ENCODE results near the gene CCM2.

Gene CCM2

DNA sequence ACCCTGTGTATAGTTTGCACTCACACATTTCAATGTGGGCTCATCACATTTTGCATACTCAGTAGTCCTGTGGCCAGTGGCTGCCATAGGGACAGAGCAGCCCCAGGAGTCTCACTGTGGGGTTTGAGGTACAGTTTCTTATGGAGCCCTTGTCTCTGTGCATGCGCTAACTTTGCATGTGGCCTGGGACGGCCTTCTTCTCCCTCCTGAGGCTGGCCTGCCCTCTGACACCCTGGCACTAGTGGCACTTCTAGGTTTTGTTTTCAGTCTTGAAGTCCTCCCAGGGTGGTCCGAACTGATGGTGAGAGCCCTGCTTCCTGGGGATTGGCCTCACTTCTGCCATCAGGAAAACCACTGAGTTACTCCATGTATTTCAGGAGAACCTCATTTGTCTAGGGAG lies 67.6 kb downstream of the CCM2 start:
- ATAC-seq (no peak), DNase-seq (no peak)

DNA sequence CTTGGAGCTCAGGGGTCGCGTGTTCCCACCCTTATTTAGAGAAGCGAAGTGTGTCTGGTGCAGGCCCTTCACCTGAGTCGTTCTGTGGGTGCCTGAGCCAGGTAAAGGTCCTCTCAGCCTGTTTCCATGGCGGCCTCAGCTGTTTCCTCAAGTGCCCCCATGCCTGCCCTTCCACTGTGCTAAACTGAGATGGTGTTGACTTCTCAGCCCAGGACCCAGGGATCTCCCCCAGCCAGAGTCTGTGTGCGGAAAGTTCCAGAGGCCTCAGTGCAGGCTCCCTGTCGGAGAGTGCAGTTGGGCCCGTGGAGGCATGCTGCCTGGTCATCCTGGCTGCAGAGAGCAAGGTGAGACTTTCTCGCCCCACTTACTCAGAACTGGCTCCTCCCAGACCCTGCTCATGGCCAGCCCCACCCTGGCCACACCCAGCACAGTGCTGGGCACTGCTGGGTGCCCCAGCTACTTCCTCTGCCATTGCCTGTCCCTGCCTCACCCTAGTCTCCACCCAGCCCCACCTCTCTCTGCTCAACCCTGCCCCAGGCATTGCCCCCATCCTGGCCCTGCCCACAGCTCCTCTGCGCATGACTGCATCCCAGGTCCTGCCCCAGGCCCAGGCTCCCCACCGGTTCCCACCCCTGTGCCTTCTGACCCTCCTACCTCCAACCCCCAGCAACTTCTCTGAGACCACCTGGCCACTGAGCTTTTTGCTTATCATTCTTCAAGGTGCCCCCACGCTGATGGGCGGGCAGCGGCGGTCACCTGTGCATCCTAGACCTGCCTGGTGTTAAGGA lies 68.4 kb downstream of the CCM2 start:
- DNase-seq: no peak
- no peak for ATAC-seq

DNA sequence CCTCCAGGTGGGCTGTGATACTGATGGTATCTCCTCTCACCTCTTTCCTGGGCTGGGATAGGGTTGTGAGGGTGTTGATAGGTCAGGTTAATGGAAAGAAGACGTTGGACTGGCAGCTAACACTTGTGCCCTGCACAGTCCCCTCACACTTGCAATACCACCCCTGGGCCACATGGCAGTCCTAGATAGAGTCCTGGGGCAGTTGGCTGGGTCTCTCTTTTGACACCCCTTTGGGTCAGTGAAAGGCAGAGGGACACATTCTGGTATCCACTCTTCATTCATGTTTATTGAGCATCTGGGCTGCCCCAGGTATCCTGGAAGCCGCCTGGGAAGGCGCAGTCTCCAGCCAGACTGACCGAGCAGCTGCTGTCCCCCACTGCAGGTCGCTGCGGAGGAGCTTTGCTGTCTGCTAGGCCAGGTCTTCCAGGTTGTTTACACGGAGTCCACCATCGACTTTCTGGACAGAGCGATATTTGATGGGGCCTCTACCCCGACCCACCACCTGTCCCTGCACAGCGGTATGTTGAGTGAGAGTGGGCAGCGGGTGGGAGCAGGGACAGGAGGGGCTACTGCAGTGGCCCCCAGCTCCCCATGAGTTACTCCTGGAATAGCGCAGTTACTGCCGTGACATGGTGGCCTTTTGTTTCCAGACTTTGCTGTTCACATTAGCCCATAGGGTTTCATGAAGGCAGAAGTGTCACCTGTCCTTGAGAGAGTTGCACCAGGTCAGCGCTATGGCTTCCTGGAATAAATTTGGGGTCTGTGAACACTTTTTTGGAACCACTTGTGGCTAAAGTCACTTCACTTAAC lies 69.6 kb downstream of the CCM2 start:
- no peak for DNase-seq
- ATAC-seq: no peak

DNA sequence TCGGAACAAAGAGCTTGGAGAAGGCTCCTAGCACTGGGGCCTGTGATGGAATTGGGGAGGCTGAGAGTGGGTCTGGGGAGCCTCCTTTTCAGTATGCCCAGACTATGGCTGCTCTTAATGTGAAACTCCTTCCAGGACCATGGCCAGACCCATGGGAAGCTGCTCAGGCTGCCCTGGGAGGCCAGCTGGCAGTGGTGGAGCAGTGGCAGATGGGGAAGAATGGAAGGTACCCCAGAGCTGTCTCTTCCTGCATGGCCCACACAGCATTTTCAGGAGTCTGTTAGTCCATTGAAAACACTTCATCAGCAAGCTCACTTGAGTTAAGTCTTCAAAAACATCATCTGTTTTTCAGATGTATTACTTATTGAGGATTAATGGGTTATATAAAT lies 70.2 kb downstream of the CCM2 start:
- DNase-seq (no peak), ATAC-seq (no peak)

DNA sequence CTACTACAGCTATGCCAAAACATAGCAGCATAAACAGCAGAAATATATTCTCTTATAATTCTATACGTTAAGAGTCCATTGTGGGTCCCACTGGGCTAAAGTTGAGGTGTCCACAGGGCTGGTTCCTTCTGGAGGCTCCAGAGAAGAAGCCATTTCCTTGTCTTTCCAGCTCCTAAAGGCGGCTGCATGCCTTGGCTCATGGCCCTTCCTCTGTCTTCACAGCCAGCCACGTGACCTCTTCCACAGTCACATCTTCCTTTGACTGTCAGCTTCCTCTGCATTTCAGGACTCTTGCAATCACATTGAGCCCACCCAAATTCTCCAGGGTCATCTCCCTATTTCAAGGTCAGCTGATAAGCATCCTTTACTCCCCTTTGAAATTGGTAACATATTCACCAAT lies 71.5 kb downstream of the CCM2 start:
- DNase-seq (no peak), ATAC-seq (no peak)

DNA sequence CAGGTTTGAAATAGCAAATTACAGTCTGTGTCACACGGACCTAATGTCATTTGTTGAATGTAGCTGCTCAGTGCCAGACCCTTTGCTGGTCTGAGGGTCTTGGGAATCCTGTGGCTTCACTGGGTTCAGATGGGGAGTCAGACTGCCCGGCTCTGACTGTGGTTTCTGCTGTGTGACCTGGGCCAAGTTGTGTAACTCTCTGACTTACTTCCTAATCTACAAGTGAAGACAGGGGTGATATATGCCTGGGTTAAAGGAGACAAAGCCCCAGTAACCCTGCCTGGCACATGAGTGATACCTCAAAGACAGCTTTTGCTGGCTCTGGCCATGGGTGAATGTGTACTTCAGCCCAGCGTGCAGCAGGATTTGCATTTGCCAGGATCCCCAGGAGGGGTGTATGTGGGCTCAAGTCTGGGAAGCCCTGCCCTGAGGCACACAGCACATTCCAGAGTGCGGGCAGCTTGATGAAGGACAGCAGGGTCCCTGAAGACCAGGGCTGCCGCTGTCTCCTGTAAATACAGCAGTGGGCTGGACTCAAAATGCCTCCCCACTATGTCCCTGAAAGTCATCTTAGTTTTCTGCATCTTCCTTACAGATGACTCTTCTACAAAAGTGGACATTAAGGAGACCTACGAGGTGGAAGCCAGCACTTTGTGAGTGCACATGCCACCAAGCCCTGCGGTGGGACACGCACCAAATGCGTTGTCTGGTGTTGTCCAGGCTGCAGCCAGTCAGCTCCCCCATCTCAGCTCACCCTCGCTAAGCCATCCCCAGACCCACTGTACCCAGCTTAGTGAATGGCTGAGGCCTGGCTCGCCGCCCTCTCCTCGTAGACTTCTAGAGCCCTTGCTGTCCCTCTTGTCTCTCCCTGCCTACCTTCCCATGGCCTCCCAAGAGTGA lies 72.4 kb downstream of the CCM2 start:
- no peak for DNase-seq
- ATAC-seq: no peak

DNA sequence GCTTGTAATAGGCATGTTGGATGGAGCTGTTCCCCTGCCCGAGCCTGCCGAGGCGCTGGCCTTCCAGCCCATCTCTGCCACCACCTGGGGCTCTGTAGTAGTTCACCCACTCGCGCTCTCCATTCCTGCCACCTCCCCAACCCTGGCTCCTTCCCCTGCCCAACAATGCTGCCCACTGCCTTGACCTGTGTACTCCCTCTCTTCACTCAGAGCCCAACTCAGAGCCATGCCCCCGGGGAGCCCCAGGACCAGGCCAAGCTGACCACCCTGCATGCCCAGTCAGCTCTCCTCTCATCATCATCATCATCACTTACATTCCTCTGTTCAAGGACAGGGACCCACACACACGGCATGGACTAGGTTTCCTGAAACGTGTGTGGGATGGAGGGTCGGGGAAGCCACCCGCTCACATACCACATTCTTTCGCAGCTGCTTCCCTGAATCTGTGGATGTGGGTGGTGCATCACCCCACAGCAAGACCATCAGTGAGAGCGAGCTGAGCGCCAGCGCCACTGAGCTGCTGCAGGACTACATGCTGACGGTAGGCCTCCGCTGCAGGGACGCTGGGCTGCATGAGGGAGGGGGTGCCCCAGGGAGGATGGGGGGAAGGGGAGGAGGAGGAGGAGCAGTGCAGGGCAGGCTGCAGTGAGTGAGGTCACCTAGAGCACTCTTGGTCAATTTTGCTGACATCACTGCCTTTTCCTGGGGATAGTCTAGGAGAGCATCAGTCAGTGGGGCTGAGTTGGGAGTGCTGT lies 73.2 kb downstream of the CCM2 start:
- no peak for ATAC-seq
- no peak for DNase-seq

DNA sequence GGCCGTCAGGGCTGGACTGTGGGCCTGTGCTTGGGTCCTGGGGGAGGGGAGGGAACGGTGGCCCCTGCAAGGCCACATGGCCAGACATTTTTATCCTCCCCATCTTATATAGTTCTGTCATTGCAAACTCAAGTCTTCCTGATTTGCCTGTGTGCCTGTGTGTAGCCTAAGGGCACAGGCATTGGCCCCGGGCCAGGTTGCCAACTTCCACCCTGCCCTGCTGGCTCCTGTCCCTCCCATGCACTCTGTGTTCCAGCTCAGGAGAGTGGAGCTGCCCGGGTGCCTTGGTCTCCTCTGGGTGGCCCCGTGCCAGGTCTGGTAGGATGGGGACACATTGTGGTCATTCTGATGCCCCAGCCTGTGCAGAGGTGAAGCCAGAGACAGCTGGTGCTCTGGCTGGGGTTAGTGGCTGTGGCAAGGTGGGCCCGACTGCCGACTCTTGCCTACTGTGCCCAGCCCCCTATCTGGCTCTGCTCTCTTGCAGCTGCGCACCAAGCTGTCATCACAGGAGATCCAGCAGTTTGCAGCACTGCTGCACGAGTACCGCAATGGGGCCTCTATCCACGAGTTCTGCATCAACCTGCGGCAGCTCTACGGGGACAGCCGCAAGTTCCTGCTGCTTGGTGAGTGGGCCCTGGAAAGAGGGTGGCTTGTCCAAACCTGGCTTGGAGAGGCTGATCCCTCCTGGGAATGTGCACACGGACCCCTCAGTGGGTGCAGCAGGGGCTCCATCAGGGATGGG lies 74.0 kb downstream of the CCM2 start:
- no peak for ATAC-seq
- DNase-seq: no peak

DNA sequence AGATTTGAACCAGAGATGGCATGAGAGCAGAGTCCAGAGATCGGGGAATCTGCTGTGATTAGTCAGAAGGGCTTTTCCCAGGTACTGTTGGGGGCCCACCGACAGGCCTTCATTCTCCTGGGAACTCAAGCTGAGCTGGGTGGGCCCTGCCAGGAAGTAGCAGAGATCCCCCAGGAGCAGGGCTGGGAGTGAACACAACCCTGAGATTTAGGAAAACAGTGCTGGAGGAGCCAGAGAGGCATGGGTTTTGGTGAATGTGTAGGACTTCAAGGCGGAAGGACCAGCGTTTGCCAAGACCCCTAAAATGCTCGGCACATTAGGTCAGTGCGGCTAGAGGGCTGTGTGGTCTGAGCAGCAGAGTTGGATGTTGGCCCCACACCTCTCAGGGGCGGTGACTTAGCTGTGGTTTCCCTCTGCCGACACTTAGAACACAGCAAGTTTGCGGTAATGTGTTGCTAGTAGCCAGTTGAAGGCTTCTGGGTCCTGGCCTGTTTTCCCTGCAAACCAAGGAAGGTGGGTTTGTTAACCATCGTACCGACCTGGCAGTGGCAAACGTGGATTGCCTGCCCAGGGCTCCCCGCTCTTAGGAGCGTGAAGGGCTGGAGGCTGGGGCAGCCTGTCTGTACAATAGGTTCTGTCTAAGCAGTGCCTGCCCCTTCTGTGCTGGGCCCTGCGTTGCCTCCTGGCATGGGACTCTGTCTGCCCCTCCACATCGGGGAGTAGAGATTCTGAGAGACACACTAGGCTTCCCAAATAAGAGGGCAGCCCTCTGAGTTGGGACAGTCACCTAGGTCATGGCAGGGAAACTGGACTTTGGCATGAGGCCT lies 74.7 kb downstream of the CCM2 start:
- no peak for ATAC-seq

DNA sequence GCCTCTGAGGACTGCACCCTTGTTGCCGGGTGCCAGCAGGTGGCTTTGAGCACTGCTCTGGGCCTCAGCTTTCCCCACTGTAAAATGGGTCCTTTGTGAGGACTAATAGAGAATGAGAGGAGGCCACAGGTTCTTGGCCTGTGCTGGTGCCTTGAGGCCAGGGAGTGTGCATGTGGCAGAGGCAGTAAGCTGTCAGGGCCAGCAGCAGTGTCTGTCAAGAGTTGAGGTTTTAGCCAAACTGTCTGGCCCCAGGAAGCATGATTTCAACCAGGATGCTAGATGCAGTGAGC lies 75.3 kb downstream of the CCM2 start:
- ATAC-seq: no peak
- no peak for DNase-seq

More for the DNA sequence above, 74.7 kb downstream of the CCM2 start:
- DNase-seq: no peak

DNA sequence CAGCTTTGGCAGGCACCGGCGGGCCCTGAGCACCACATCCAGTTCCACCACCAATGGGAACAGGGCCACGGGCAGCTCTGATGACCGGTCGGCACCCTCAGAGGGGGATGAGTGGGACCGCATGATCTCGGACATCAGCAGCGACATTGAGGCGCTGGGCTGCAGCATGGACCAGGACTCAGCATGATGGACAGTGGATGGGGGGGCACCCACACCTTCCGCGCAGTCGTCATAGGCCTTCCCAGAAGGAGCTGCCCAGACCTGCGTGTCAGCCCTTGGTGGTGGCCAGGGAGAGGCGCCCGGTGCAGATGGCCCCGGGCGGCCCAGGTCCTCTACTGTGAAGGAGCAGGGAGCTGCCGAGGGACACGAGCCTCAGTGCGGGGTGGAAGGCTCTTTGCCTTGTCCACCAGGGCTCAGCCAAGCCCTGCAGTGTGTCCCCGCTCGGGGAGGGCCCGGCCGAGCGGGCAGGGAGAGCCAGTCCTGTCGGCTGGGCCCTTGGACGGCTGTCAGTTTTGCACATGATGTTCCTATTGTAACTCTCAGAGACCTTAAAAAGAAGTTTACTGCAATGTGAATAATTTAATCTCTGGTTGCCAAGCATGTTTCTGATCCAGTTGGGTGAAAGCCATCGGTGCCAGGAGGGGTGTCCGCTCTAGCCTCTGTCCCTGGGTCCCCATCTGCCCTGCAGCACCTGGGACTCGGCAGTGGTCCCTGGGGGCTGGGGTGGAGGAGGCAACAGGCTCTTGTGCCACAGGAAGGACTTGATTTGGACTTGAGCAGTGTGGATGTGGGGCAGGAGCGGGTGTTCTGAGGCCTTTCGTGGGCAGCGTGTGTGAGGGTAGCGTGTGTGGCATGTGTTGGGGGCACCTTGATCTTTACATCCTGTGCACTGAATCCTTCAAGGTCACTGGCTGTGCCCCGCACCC lies 76.1 kb downstream of the CCM2 start:
- no peak for ATAC-seq
- DNase-seq: no peak

DNA sequence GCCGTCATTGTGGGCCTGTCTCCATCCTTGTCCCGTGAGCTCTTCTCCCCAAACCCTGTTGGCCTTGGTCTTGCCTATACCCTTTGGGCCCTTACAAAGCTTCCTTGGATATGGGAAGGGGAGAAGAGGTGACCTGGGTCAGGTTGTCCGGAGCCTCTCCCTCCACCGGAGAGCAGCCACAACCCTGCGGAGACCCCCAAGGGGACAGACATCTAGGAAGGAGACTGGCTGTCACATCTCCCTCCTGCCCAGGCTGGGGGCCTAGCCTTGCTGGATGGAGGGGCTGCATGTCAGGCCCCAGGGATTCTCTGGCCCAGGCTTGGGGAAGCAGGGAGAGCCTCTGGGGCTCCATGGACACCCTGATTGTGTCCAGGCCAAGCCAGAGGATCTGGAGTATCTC lies 76.9 kb downstream of the CCM2 start:
- no peak for ATAC-seq
- no peak for DNase-seq

DNA sequence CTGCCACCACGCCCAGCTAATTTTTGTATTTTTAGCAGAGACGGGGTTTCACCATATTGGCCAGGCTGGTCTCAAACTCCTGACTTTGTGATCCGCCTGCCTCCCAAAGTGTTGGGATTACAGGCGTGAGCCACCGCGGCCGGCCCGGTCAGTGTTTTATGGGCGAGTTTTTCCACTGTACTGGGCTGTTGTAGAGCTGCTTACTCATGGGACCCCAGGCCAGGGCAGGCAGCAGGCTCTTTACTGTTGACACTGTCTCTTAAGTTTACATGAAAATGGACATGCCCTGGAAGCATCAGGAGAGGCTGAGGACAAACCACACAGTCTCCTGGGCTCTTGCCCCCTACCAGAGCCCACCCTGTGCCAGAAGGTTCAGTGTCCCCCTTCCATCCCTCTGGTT lies 77.6 kb downstream of the CCM2 start:
- DNase-seq: no peak
- ATAC-seq: no peak

DNA sequence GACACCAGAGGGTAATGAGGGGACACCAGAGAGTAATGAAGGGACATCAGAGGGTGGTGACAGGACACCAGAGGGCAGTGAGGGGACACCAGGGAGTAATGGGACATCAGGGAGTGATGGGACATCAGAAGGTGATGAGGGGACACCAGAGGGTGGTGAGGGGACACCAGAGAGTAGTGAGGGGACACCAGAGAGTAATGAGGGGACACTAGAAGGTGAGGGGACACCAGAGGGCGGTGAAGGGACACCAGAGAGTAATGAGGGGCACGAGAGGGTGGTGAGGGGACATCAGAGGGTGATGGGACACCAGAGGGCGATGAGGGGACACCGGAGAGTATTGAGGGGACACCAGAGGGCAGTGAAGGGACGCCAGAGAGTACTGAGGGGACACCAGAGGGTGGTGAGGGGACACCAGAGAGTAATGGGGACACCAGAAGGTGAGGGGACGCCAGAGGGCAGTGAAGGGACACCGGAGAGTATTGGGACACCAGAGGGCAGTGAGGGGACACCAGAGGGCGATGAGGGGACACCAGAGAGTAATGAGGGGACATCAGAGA lies 78.2 kb downstream of the CCM2 start:
- ATAC-seq (no peak), DNase-seq (no peak)

DNA sequence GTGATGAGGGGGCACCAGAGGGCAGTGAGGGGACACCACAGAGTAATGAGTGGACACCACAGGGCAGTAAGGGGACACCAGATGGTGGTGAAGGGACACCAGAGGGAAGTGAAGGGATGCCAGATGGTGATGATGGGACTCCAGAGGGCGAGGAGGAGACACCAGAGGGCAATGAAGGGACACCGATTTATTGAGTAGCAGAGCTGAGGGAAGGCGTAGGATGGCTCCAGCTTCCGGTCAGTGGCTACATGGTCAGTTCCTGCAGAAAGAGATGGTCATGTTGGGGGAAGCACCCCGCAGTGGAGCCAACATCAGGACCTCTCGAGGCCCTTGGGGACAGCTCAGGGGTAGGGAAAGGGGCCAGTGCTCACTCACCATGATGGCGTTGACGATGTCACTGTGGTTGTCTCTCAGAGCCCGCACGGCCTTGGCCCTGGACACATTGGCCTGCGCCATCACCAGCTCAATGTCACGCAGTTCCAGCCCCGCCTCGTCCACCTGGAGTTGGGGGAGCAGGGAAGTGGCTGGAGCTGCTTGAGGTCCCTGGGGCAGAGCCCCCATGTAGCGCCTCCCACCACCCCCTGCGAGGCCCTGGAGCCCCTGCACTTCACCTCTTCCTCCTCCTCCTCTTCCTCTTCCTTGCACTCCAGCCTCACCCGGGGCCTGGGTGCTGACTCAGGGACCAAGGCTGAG lies 80.4 kb downstream of the CCM2 start:
- DNase-seq: no peak

DNA sequence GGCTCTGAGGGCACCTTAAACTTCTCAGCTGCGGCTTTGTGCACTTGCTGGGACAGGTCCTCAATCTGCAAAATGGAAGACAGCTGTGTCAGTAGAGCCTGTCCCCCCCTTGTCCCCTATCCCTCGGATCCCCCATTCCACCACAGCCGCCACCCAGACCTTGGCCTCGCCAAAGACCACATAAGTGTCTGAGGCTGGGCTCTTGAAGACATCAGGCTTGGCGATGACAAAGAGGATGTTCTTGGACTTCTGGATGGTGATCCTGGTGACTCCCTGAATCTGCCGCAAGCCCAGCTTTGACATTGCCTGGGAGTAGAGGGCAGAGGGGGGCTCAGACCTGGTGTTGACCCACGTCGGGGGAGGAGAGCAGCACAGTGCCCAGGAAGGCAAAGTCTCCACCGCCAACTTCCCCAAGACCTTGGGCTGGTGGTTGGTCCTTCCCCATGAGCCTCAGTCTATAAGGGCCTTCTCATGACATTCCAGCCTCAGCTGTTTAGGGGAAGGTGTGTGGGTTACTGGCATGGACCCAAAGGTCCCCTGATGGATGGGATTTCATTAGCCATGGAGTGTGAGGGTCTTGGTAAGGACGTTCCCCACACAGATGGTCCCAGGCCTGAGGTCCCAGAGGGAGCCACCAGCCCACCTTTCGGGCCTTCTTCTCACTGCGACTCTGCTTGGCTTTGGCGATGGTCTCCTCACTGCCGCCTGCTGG lies 81.1 kb downstream of the CCM2 start:
- DNase-seq: no peak
- no peak for ATAC-seq

More for the DNA sequence above, 80.4 kb downstream of the CCM2 start:
- ATAC-seq: no peak

DNA sequence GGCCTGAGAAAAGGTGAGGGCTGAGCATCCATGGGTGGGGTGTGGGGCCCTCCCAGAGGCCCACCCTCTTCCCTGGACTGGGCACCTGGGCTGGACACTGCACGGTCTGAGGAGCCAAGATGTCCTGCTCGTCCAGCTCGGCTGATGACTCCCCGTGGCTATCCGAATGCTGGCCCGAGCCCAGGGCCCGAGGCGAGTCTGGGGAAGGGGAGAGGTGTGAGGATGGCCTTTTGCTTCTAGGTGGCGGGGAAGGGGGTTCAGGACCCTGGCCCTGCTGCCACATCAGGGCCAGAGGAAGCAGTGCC lies 81.6 kb downstream of the CCM2 start:
- DNase-seq (no peak), ATAC-seq (no peak)

Data from stimulated activated naive CD8-positive, alpha-beta T cell treated with anti-CD3 and anti-CD28 coated beads, Interleukin-15, Interleukin-2, amounts not matched to agents 100 U/mL and 50 U/mL, for 24 hours (primary cell).